SK-N-SH (cell line): ENCODE data around the gene MYOD1. TPM values are rescaled to one million over a fixed set of nuclear protein-coding genes. Genes with fewer than 3 reads are reported as not detected.

Experiments used
- CTCF ChIA-PET: fragments of 300-600, 350-600 bp; formaldehyde crosslinking; extraction: SDS; loops from one replicate; lab custom pipeline; 2021; lab: Yijun Ruan, JAX
- POLR2A ChIA-PET: fragments of 350-600 bp; sonication (Branson Sonifier 250); formaldehyde crosslinking; extraction: SDS; loops from one replicate; lab custom pipeline; 2020; ENCODE audit warnings: antibody characterized with exemption, inconsistent platforms; lab: Yijun Ruan, JAX
- DNase-seq: peaks from one replicate; pipeline ENCODE4 v3.0.0; 2012
- H2AFZ ChIP-seq: fragments of 200-600 bp; sonication (generic); 2 replicates; pipeline ENCODE4 v1.8.1; 2016; ENCODE audit warnings: antibody characterized with exemption, mild to moderate bottlenecking, low read depth
- H3F3A ChIP-seq: fragments of 200-600 bp; sonication (generic); replicated peaks from 2 replicates; pipeline ENCODE3; 2016; ENCODE audit warnings: antibody characterized with exemption, mild to moderate bottlenecking; ENCODE audit not compliant: insufficient read depth
- H3K27ac ChIP-seq, 2 experiments: fragments of 200-500 bp in 1 of 2; fragments of 200-600 bp in 1 of 2; sonication (Bioruptor generic) in 1 of 2; sonication (generic), shearing (Covaris generic) in 1 of 2; 2 replicates each; pipeline versions ENCODE4 v1.5.1 to v1.6.1; 2014 to 2016; ENCODE audit warnings: low read depth in 2 of 2, inconsistent platforms in 1 of 2, low read length in 1 of 2, mild to moderate bottlenecking in 1 of 2, mixed read lengths in 1 of 2
- H3K27me3 ChIP-seq: fragments of 200-600 bp; sonication (generic), shearing (Covaris generic); 2 replicates; pipeline ENCODE4 v1.6.1; 2016; ENCODE audit warnings: mixed run types; ENCODE audit not compliant: insufficient read depth
- H3K36me3 ChIP-seq, 2 experiments: fragments of 200-500 bp in 1 of 2; fragments of 200-600 bp in 1 of 2; sonication (Bioruptor generic) in 1 of 2; sonication (generic) in 1 of 2; replicated peaks in 1 of 2; 2 replicates each; pipeline versions ENCODE3 to v1.5.1; 2014 to 2016; ENCODE audit warnings: low read length in 1 of 2, mild to moderate bottlenecking in 1 of 2; ENCODE audit not compliant: insufficient read depth in 2 of 2, control insufficient read depth in 1 of 2
- H3K4me1 ChIP-seq, 2 experiments: fragments of 200-500 bp in 1 of 2; fragments of 200-600 bp in 1 of 2; sonication (Bioruptor generic) in 1 of 2; sonication (generic), shearing (Covaris generic) in 1 of 2; 2 replicates each; pipeline versions ENCODE4 v1.5.1 to v1.6.1; 2014 to 2016; ENCODE audit warnings: low read depth in 1 of 2, low read length in 1 of 2, mixed run types in 1 of 2; ENCODE audit not compliant: insufficient read depth in 2 of 2, control insufficient read depth in 1 of 2
- H3K4me2 ChIP-seq: fragments of 200-600 bp; sonication (generic), shearing (Covaris generic); 2 replicates; pipeline ENCODE4 v1.6.1; 2017; ENCODE audit warnings: mixed run types
- H3K4me3 ChIP-seq, 2 experiments: fragments of 200-500 bp in 1 of 2; fragments of 200-600 bp in 1 of 2; sonication (Bioruptor generic) in 1 of 2; sonication (generic), shearing (Covaris generic) in 1 of 2; 2 replicates each; pipeline versions ENCODE4 v1.5.1 to v1.8.1; 2014 to 2016; ENCODE audit warnings: low read depth in 2 of 2, inconsistent platforms in 1 of 2, low read length in 1 of 2, mild to moderate bottlenecking in 1 of 2, mixed read lengths in 1 of 2, moderate library complexity in 1 of 2
- H3K79me2 ChIP-seq: fragments of 200-600 bp; sonication (generic); 2 replicates; pipeline ENCODE4 v1.8.1; 2017; ENCODE audit warnings: mild to moderate bottlenecking; ENCODE audit not compliant: insufficient read depth
- H3K9ac ChIP-seq: fragments of 200-600 bp; sonication (generic); 2 replicates; pipeline ENCODE4 v1.6.1; 2017; ENCODE audit warnings: mixed run types
- H3K9me2 ChIP-seq: fragments of 200-600 bp; sonication (generic); 2 replicates; pipeline ENCODE4 v1.6.1; 2017; ENCODE audit warnings: mixed run types
- H3K9me3 ChIP-seq: fragments of 200-600 bp; sonication (generic); 2 replicates; pipeline ENCODE4 v1.6.1; 2017; ENCODE audit warnings: mixed run types, mild to moderate bottlenecking, moderate library complexity
- H4K20me1 ChIP-seq: fragments of 200-600 bp; sonication (generic); 2 replicates; pipeline ENCODE4 v1.6.1; 2017; ENCODE audit warnings: mild to moderate bottlenecking, mixed run types; ENCODE audit not compliant: insufficient read depth
- CHD2 ChIP-seq: fragments of 150-350 bp; IDR thresholded peaks from 2 replicates; pipeline ENCODE4 v1.6.1; 2018; ENCODE audit warnings: low read length; ENCODE audit not compliant: partially characterized antibody
- ELF1 ChIP-seq: IDR thresholded peaks from 2 replicates; pipeline ENCODE4 v1.4.0; 2012
- EZH2phosphoT487 ChIP-seq: fragments of 200-600 bp; sonication (generic); IDR thresholded peaks from 2 replicates; pipeline ENCODE4 v1.6.1; 2017; ENCODE audit warnings: low read depth, mixed run types, mild to moderate bottlenecking, antibody characterized with exemption, moderate library complexity, borderline replicate concordance
- FOXM1 ChIP-seq: IDR thresholded peaks from 2 replicates; pipeline ENCODE4 v1.4.0; 2012; ENCODE audit warnings: low read depth, mild to moderate bottlenecking
- GATA2 ChIP-seq: sonication (generic); formaldehyde crosslinking; IDR thresholded peaks from 2 replicates; pipeline ENCODE4 v1.5.0; 2020; ENCODE audit warnings: mild to moderate bottlenecking, missing genetic modification reagents
- JUND ChIP-seq: IDR thresholded peaks from 2 replicates; pipeline ENCODE4 v1.4.0; 2012
- MEF2A ChIP-seq: IDR thresholded peaks from 2 replicates; pipeline ENCODE4 v1.4.0; 2012; ENCODE audit warnings: low read depth, borderline replicate concordance
- NRF1 ChIP-seq: IDR thresholded peaks from 2 replicates; pipeline ENCODE4 v1.6.1; 2012; ENCODE audit warnings: low read depth, mild to moderate bottlenecking, low read length
- RXRA ChIP-seq: IDR thresholded peaks from 2 replicates; pipeline ENCODE4 v1.4.0; 2012; ENCODE audit warnings: low read depth, mild to moderate bottlenecking, borderline replicate concordance
- SMC3 ChIP-seq: IDR thresholded peaks from 2 replicates; pipeline ENCODE4 v1.6.1; 2012; ENCODE audit warnings: low read depth, low read length, improper control_type of control experiment
- TAF1 ChIP-seq: IDR thresholded peaks from 2 replicates; pipeline ENCODE4 v1.6.1; 2012; ENCODE audit warnings: low read depth, mild to moderate bottlenecking, low read length, moderate library complexity, borderline replicate concordance
- WGBS: methylation state at CpG from one replicate; pipeline ENCODE4 v1.1.6; 2017; ENCODE audit warnings: low lambda C conversion rate; 5-methylcytosine and 5-hydroxymethylcytosine counted together
- polyA plus RNA-seq, 3 experiments: library from polyadenylated mRNA; depleted of rRNA; stranded (reverse); fragments of >200 nt; gene quantifications; 2 replicates each; pipeline ENCODE4 v1.2.3, GENCODE V29; 2012
- TF ChIP-seq, protein P1 (sequence below): IDR thresholded peaks from 2 replicates; pipeline ENCODE4 v1.4.0; 2012; ENCODE audit warnings: low read depth
- TF ChIP-seq, protein P2 (sequence below): IDR thresholded peaks from 2 replicates; pipeline ENCODE4 v1.4.0; 2012; ENCODE audit warnings: low read depth, borderline replicate concordance
- TF ChIP-seq, protein P3 (sequence below): fragments of 200-600 bp; sonication (generic); IDR thresholded peaks from 2 replicates; pipeline ENCODE4 v1.6.1; 2017; ENCODE audit warnings: antibody characterized with exemption, mild to moderate bottlenecking, moderate library complexity

Gene MYOD1
- polyA plus RNA-seq, 1 of the 3 experiments (the other 2 are of a cell fraction) = not detected

DNA sequence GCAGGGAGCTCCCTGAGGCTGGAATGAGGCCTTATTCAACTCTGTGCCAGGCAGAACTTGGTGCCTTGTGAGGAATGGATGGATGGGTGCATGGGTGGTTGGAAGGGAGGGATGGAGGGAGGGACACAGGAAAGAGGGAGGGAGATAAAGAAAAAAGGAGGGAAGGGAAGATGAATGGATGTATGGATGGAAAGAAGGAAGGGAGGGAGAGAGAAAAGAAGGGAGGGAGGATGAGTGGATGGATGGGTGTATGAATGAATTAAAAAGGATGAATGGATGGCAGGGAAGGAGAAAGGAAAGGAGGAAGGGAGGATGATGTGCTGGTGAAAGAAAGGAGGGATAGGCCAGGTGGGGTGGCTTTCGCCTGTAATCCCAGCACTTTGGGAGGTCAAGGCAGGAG lies 49.8 kb downstream of the MYOD1 start:
- Histone ChIP-seq H3K27ac (no peak overlapping the region), H3K79me2 (no peaks in the 10 kb centered on the region)
- CTCF ChIA-PET = interaction anchor here (0.9 to 3.1 kb wide), 4 partner anchors 38 to 137 kb away, joined by 3 to 11 read pairs (median 4); no protein-coding TSS in a partner anchor
- TF ChIP-seq MEF2A = no peak
- TF ChIP-seq ELF1 = no peak
- no peak for TF ChIP-seq EZH2phosphoT487
- no peak for TF ChIP-seq FOXM1
- TF ChIP-seq, protein P1, sequence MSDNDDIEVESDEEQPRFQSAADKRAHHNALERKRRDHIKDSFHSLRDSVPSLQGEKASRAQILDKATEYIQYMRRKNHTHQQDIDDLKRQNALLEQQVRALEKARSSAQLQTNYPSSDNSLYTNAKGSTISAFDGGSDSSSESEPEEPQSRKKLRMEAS = no peak
- TF ChIP-seq, protein P2, sequence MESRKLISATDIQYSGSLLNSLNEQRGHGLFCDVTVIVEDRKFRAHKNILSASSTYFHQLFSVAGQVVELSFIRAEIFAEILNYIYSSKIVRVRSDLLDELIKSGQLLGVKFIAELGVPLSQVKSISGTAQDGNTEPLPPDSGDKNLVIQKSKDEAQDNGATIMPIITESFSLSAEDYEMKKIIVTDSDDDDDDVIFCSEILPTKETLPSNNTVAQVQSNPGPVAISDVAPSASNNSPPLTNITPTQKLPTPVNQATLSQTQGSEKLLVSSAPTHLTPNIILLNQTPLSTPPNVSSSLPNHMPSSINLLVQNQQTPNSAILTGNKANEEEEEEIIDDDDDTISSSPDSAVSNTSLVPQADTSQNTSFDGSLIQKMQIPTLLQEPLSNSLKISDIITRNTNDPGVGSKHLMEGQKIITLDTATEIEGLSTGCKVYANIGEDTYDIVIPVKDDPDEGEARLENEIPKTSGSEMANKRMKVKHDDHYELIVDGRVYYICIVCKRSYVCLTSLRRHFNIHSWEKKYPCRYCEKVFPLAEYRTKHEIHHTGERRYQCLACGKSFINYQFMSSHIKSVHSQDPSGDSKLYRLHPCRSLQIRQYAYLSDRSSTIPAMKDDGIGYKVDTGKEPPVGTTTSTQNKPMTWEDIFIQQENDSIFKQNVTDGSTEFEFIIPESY = no peak
- TF ChIP-seq GATA2 = no peak
- TF ChIP-seq RXRA = no peak
- no peak for TF ChIP-seq TAF1
- no peak for TF ChIP-seq SMC3
- TF ChIP-seq JUND = no peak
- TF ChIP-seq CHD2 = no peak
- no peak for TF ChIP-seq NRF1
- TF ChIP-seq, all 33 proteins: peak for 0
- WGBS = 86% methylated on average over 1 of the region's 1 CpG
- DNase-seq = no peak
- Histone ChIP-seq H3K27me3 (no peaks in the 10 kb centered on the region), H3K36me3 (no peaks in the 10 kb centered on the region), H3K9me3 (no peaks in the 10 kb centered on the region), H4K20me1 (no peaks in the 10 kb centered on the region), H3K9ac (no peak overlapping the region), H3K9me2 (no peaks in the 10 kb centered on the region), H3F3A (no peaks in the 10 kb centered on the region), H3K4me2 (no peak overlapping the region), H2AFZ (no peak overlapping the region), H3K4me1 (peaks cover 0 to 23% of the 10 kb centered on the region in 2 experiments; a peak in 2 of 4 replicates), H3K4me3 (no peak overlapping the region)
- POLR2A ChIA-PET = no interaction called here

DNA sequence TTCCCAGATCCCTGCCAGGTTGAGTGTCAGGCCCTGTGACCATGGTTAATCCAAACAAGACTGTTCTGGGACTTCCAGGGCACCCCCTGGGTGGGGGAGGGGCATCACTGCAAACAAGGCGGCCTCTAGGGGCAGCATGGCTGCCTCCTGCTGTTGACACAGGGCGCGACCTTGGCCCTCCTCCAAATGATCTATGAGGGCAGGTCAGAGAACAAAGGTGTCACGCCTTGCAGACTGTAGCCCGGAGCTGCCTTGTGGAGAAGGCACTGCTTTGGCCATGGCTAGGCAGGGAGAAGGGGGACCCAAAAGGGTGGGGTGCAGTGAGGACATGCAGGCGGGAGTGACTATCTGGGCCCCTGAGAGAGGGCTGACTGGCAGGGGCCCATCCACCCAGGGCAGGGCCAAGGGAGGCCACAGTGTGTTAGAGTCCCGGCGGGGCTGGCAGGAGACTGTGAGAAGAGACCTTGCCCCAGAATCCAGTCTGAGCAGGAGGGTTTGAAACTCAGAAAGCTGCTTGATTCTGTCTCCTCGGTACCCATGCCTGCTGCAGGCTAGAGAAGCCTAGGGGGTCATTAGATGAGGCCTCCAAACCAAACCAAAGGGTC lies 50.8 kb downstream of the MYOD1 start:
- ChIA-PET CTCF (interaction anchor here (0.9 to 3.1 kb wide), 6 partner anchors 36 to 203 kb away, joined by 3 to 11 read pairs (median 4); partner anchors contain the start of gene KCNC1), POLR2A (no interaction called here)
- Histone ChIP-seq H3K36me3 (no peaks in the 10 kb centered on the region), H3F3A (no peaks in the 10 kb centered on the region), H3K4me3 (no peak overlapping the region), H3K27ac (no peak overlapping the region), H3K79me2 (no peaks in the 10 kb centered on the region), H3K9me3 (no peaks in the 10 kb centered on the region), H3K27me3 (no peaks in the 10 kb centered on the region), H3K9ac (no peak overlapping the region), H3K9me2 (no peaks in the 10 kb centered on the region), H4K20me1 (no peaks in the 10 kb centered on the region), H3K4me2 (no peak overlapping the region), H3K4me1 (peaks cover 0 to 14% of the 10 kb centered on the region in 2 experiments; a peak in 2 of 4 replicates), H2AFZ (no peak overlapping the region)
- 80% methylated on average over 7 of the region's 9 CpGs for WGBS
- no peak for TF ChIP-seq ELF1
- TF ChIP-seq, protein P3, sequence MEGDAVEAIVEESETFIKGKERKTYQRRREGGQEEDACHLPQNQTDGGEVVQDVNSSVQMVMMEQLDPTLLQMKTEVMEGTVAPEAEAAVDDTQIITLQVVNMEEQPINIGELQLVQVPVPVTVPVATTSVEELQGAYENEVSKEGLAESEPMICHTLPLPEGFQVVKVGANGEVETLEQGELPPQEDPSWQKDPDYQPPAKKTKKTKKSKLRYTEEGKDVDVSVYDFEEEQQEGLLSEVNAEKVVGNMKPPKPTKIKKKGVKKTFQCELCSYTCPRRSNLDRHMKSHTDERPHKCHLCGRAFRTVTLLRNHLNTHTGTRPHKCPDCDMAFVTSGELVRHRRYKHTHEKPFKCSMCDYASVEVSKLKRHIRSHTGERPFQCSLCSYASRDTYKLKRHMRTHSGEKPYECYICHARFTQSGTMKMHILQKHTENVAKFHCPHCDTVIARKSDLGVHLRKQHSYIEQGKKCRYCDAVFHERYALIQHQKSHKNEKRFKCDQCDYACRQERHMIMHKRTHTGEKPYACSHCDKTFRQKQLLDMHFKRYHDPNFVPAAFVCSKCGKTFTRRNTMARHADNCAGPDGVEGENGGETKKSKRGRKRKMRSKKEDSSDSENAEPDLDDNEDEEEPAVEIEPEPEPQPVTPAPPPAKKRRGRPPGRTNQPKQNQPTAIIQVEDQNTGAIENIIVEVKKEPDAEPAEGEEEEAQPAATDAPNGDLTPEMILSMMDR = peak; percentile 28; the same call in 1 of the 2 replicates
- DNase-seq = peak; percentile 52
